HEK293 (cell line): ENCODE results near the gene LGALS9B.
"Not testable (repeated sequence)": the region's sequence is repeated elsewhere in the genome, so short reads cannot be mapped to it uniquely, and the experiment has no call there.

Experiments used
- CTCF ChIA-PET: fragments of 350-600 bp; formaldehyde crosslinking; extraction: SDS; loops from one replicate; lab custom pipeline; 2021; ENCODE audit warnings: antibody characterized with exemption; lab: Yijun Ruan, JAX
- POLR2A ChIA-PET: fragments of 300-600 bp; formaldehyde crosslinking; extraction: SDS; loops from one replicate; lab custom pipeline; 2020; ENCODE audit warnings: antibody characterized with exemption, inconsistent platforms; lab: Yijun Ruan, JAX
- H3K27ac ChIP-seq: fragments of 200-500 bp; sonication (Bioruptor generic); 2 replicates; pipeline ENCODE4 v1.5.1; 2014; ENCODE audit warnings: low read depth, low read length, control low read depth, inconsistent platforms; ENCODE audit errors: extremely low read depth
- H3K36me3 ChIP-seq, 2 experiments: fragments of 200-500 bp in 1 of 2; sonication (Bioruptor generic) in 1 of 2; 1 replicate in 1 of 2; 2 replicates in 1 of 2; pipeline ENCODE4 v1.5.1; 2014 to 2017; ENCODE audit warnings: inconsistent platforms in 2 of 2, low read length in 2 of 2; ENCODE audit not compliant: control insufficient read depth in 2 of 2, insufficient read depth in 1 of 2
- H3K4me1 ChIP-seq: fragments of 200-500 bp; sonication (Bioruptor generic); 2 replicates; pipeline ENCODE4 v1.5.1; 2014; ENCODE audit warnings: mild to moderate bottlenecking, low read length, inconsistent platforms; ENCODE audit not compliant: control insufficient read depth, insufficient read depth
- H3K4me3 ChIP-seq: 2 replicates; pipeline ENCODE4 v1.5.1; 2011; ENCODE audit warnings: low read depth, mild to moderate bottlenecking, control low read depth, low read length, moderate library complexity
- H3K9me3 ChIP-seq: fragments of 200-500 bp; sonication (Bioruptor generic); 2 replicates; pipeline ENCODE4 v1.5.1; 2014; ENCODE audit warnings: low read depth, low read length, inconsistent platforms; ENCODE audit not compliant: control insufficient read depth, insufficient read depth

Gene LGALS9B

GRCh38 chr17:20467447-20467846 lies at the start of gene LGALS9B:
TSS of gene LGALS9B (minus strand) at chr17:20467539. CDS start at chr17:20467470, 69 bp downstream.
- H3K27ac ChIP-seq, CTCF ChIA-PET, H3K36me3 ChIP-seq, H3K4me3 ChIP-seq, H3K9me3 ChIP-seq, H3K4me1 ChIP-seq, POLR2A ChIA-PET: not testable (repeated sequence)

DNA sequence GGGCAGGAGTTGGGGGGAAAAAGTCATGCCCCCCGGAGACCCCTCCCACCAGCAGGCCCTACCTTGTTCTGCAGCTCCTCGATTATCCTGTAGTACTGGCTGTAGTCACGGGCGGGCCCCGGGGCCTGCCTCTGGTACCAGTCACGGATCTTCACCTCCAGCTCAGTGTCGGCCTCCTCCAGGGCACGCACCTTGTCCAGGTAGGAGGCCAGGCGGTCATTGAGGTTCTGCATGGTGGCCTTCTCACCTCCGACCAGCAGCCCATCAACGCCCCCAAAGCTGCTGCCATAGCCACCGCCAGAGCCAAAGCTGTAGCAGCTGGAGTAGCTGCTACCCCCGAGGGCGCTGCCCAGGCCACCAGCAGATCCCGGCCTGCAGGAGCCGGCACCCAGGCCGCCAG lies 49.6 kb upstream of the LGALS9B start:
- H3K27ac ChIP-seq, H3K4me1 ChIP-seq, H3K36me3 ChIP-seq, CTCF ChIA-PET, H3K9me3 ChIP-seq, POLR2A ChIA-PET, H3K4me3 ChIP-seq: not testable (repeated sequence)

DNA sequence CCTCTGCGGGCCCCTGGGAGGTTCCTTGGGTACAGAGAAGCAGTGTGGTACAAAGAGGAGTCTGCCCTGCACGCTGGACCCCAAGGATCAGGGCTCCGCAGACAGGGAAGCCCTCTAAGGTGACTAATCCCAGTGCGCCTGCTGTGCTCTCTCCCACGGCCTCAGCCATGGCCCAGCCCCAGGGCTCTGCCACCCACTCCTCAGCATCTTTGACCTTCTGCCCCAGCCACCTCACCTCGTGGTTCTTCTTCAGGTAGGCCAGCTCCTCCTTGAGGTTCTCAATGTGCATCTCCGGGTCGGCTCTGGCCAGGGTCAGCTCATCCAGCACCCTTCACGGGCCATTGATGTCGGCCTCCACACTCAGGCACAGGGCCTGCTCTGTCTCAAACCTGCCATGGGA lies 47.8 kb upstream of the LGALS9B start:
- not testable (repeated sequence) for H3K9me3 ChIP-seq, H3K36me3 ChIP-seq, H3K4me1 ChIP-seq

DNA sequence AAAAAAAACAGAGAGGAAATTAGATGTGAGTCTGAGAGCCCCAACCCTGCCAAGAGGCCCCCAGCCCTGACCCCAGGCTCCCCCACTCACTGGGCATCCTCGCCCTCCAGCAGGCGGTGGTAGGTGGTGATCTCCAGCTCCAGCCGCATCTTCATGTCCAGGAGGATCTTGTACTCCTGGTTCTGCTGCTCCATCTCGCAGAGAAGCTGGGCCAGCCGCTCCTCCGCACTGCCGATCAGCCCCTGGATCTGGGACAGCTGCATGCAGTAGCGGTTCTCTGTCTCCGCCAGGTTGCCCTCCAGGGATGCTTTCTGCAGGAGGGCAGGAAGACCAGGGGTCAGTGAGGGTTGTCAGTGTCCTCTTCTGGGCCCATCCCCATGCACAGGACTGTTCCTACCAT lies 46.2 kb upstream of the LGALS9B start:
- POLR2A ChIA-PET, CTCF ChIA-PET, H3K27ac ChIP-seq, H3K36me3 ChIP-seq, H3K4me1 ChIP-seq, H3K4me3 ChIP-seq, H3K9me3 ChIP-seq: not testable (repeated sequence)

More for the DNA sequence above, 47.8 kb upstream of the LGALS9B start:
- H3K27ac ChIP-seq, POLR2A ChIA-PET, H3K4me3 ChIP-seq, CTCF ChIA-PET: not testable (repeated sequence)

- CTCF ChIA-PET, POLR2A ChIA-PET, H3K36me3 ChIP-seq, H3K9me3 ChIP-seq, H3K27ac ChIP-seq, H3K4me3 ChIP-seq, H3K4me1 ChIP-seq: not testable (repeated sequence)
Observed at GRCh38 chr17:20512378-20512777, 45.0 kb upstream of the LGALS9B start.

DNA sequence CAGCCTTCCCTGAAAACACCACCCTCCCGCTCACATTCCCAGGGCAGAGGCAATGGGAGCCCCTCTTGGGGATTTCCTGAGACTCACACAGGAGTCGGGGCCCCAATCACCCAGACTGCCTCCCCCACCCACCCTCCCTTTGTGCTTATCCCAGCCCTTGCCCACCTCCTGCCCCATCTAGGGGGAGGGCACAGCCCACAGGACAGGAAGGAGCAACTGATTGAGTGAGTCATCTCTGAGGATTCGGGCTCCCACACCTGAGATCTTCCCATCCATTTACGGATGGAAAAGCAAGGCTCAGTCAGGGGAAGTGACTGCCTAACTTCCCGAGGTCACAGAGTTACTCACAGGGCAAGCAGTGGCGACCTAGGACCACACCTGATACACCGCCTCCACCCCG lies 44.4 kb upstream of the LGALS9B start:
- H3K4me3 ChIP-seq, H3K36me3 ChIP-seq, H3K27ac ChIP-seq, H3K9me3 ChIP-seq, POLR2A ChIA-PET, CTCF ChIA-PET, H3K4me1 ChIP-seq: not testable (repeated sequence)

GRCh38 chr17:20505333-20505732 lies 38.0 kb upstream of the LGALS9B start:
- POLR2A ChIA-PET, H3K9me3 ChIP-seq: not testable (repeated sequence)

GRCh38 chr17:20504388-20505066 lies 37.2 kb upstream of the LGALS9B start:
- CTCF ChIA-PET, H3K9me3 ChIP-seq, H3K27ac ChIP-seq, H3K4me1 ChIP-seq, POLR2A ChIA-PET, H3K4me3 ChIP-seq, H3K36me3 ChIP-seq: not testable (repeated sequence)

More at GRCh38 chr17:20505333-20505732, 38.0 kb upstream of the LGALS9B start:
- H3K4me3 ChIP-seq, H3K27ac ChIP-seq, H3K36me3 ChIP-seq, H3K4me1 ChIP-seq, CTCF ChIA-PET: not testable (repeated sequence)

GRCh38 chr17:20501896-20502295 lies 34.6 kb upstream of the LGALS9B start:
- H3K9me3 ChIP-seq, CTCF ChIA-PET, H3K4me1 ChIP-seq, H3K36me3 ChIP-seq, H3K4me3 ChIP-seq, POLR2A ChIA-PET, H3K27ac ChIP-seq: not testable (repeated sequence)

GRCh38 chr17:20500346-20500745 lies 33.0 kb upstream of the LGALS9B start:
- H3K9me3 ChIP-seq, H3K36me3 ChIP-seq, CTCF ChIA-PET, H3K27ac ChIP-seq, POLR2A ChIA-PET, H3K4me3 ChIP-seq, H3K4me1 ChIP-seq: not testable (repeated sequence)

DNA sequence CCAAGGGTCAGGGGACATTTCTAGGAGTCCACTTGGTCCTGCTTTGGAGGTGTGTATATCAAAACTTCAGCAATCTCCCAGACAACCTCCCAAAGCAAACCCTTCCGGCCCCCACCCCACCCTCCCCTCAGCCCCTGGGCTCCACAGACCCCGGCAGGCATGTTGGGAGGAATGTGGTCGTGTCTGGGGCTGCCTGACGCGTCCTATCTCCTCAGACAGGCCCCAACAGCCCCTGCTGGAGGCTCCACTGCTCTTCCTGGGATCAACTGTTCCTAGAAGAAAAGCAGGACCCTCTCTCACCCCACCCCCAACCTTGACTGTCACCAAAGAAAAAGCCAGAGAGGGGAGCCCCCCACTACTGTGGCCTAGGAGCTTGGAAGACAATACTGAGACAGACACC lies 28.1 kb upstream of the LGALS9B start:
- H3K4me1 ChIP-seq, H3K4me3 ChIP-seq, CTCF ChIA-PET, H3K27ac ChIP-seq, H3K36me3 ChIP-seq, H3K9me3 ChIP-seq, POLR2A ChIA-PET: not testable (repeated sequence)
